SK-MEL-5 (cell line): ENCODE measurements around the gene C15orf39. TPM values are rescaled to one million over a fixed set of nuclear protein-coding genes. Genes with fewer than 3 reads are reported as not detected.

Experiments
- DNase-seq: peaks from one replicate; pipeline ENCODE4 v3.0.0-alpha.2; 2016; ENCODE audit warnings: low read depth, low spot score
- in situ Hi-C: cut with HindIII; loops from 2 replicates; pipeline ENCODE4 v1.10.0; 2016; ENCODE audit warnings: low sequenced_read_pairs, high pct_unique_total_duplicates, low pct_unique_long_range_greater_than_20kb
- total RNA-seq: library from RNA; depleted of rRNA; stranded (reverse); fragments of >200 nt; shearing (Covaris generic); gene quantifications from 2 replicates; pipeline ENCODE4 v1.2.3, GENCODE V29; 2014

The C15orf39 gene
- total RNA-seq, 1 experiment from 2014 or later, result 10.1 TPM

DNA sequence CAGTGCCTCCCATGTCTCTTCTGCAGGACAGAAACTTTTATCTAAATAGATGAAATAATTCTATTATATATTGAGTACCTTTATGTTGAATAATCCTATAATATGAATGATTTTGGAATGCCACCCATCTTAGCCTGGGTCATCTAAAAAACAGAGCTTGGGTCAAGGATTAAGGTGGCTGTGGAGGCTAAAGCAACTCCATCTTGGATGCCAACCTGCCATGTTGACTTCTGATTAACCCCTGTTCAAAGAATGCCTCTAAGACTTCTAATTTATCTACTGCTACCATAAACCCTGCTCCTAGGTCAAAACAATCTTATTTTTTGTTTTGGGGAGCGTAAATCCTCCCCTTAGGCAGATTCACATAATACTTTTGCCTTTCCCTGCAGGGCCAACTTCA is 31.5 kb upstream of the C15orf39 start:
- DNase-seq, result no peak
- in situ Hi-C loops, result no loop called here

DNA sequence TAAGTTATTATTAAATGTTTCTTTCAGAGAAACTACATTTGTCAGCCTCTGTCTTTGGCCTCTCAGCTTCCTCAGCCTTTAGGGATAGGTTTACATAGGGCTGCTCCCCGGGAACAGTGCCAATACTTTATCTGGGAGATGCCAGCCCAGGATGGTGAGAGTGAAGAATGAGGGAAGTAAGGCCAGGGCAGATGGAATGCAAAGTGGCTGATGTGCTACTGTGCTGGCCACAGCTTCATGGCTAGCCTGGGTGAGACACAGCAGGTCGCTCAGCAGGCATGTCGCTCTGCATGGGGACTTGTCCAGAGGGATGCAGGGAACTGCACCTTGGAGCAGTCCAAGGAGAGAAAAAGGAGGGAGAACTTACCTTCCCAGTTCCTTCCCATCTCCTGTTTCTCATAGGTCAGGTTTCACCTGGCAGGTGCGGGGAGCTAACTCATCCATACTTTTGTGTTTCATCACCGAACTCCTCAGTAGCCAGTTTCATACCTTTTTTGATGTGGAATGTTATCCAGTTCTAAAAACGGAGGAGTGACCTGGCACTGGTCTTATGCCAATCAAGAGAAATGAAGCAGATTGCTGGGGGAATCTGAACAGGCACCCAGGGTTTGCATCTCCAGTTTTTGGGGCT is 30.9 kb upstream of the C15orf39 start:
- DNase-seq, result no peak
- in situ Hi-C loops, result no loop called here

DNA sequence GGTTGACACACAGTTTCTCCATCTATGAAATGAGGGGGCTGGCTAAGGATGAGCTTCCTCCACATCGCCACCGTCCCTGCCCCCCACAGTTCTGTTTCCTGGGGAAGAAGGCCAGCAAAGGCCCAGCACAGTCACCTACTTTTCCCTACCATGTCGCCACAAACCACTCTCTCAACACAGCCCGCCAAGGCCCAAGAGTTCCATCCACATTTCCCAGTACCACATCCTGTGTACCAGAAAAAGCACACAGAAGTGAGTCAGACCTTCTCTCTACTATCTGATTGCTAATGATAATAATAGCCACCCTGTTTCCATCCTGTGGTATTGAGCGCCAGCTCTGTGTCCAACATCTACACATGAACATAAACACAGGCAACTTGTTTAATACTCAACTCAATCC is 30.3 kb upstream of the C15orf39 start:
- in situ Hi-C loops, result no loop called here
- peak; percentile 63 for DNase-seq

DNA sequence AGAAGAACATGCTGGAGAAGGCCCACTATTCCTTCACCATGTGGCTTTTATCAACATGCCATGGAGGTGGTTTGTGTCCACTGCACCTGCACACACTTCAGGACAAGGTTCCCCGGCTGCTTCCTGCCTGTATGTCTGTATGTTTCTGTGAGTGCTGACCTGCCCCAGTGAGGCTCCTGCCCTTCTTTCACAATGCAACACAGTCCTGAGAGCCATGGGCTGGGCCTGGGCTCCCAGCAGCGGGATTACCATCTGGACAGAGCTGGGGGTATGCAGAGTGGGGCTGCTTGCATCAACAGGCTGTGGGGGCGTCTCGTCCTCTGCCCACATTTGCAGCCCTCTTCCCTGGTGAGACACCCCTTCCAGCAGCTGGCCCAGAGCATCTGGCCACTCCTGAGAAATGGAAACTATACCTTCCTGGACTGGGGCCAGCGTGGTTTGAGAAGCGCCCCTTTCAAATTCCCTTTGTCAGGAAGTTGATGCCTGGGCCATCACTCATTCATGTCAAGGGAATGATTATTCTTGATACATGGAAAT is 29.3 kb upstream of the C15orf39 start:
- no peak for DNase-seq
- in situ Hi-C loops, result no loop called here

DNA sequence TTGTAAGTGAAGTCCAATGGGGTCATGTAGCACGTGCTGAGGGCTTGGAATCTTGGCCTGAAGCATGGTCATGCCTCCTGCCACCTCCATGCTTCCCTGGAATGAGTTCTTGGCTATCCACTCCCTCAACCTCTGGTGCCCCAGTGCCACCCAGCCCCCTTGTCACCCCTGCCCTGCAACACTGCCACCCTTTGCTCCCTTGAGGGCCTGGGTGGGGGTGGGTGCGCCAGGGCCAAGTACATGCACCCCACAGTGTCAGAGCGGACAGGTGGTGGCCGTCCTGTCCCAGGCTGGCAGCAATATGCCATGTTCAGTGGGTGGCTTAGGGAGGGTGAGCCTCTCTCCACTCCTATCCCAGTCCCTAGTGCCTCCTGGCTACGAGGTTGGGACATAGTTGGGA is 27.6 kb upstream of the C15orf39 start:
- in situ Hi-C loops, result no loop called here
- no peak for DNase-seq

DNA sequence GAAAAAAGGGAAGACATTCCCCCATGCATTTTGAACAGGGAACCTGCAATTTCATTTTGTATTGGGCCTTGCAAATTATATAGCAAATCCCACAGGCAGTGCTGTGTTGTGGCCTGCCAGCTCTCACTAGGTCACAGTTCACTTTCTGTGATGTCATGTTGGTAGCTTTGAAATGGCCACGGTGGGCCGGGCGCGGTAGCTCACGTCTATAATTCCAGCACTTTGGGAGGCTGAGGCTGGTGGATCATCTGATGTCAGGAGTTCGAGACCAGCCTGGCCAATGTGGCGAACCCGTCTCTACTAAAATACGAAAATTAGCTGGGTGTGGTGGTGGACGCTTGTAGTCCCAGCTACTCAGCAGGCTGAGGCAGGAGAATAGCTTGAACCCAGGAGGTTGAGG is 27.0 kb upstream of the C15orf39 start:
- in situ Hi-C loops, result no loop called here

DNA sequence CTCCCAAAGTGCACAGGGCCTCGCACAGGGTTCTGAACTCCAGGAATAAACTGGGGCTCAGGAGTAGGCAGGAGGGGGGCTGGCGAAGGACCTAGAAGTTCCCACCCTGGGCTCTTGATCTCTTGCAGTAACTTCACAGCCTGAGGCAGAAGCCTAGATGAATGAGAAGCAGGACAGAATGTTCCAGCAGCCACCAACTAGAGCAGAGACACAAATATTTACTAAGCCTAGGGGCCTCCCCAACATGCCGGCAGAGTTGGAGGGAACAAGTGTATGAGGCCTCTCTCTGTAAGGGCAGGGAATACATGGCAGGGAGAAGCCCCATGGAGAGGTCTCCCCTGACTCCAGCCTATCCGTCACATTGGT is 25.3 kb upstream of the C15orf39 start:
- in situ Hi-C loops, result no loop called here
- no peak for DNase-seq

More for the DNA sequence above, 27.0 kb upstream of the C15orf39 start:
- no peak for DNase-seq

DNA sequence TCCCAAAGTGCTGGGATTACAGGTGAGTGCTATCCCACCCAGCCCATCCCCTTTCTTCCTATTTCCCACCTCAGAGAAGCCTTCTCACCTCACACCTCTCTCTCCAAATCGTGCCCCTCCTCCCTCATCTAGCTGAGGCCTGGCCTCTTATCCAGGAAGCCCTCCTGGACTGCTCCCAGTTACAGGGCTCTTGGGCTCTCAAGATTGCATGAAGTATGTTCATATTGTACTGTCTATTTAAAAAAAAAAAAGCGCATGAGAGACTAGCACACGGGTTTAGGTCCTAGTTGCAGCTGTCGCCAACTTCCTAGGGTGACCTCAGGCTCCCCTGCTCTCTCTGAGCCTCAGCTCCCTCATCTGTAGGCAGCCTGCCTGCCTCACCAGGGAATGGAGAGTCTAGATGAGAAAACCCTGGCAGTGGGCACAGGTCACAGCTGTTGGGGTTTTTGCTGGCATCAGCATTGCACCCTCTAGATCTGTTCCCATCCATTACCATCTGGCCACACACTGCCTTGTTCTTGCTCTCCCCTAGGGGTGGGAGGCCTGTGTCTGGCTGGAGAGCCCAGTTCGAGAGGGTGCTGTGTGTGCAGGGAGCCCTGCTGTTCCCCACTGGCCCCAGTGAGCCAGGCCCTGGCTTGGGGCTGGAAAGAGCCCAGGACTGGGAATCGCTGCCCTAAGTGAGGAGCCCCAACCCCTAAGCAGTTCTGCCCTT is 24.2 kb upstream of the C15orf39 start:
- DNase-seq, result no peak
- in situ Hi-C loops, result no loop called here

DNA sequence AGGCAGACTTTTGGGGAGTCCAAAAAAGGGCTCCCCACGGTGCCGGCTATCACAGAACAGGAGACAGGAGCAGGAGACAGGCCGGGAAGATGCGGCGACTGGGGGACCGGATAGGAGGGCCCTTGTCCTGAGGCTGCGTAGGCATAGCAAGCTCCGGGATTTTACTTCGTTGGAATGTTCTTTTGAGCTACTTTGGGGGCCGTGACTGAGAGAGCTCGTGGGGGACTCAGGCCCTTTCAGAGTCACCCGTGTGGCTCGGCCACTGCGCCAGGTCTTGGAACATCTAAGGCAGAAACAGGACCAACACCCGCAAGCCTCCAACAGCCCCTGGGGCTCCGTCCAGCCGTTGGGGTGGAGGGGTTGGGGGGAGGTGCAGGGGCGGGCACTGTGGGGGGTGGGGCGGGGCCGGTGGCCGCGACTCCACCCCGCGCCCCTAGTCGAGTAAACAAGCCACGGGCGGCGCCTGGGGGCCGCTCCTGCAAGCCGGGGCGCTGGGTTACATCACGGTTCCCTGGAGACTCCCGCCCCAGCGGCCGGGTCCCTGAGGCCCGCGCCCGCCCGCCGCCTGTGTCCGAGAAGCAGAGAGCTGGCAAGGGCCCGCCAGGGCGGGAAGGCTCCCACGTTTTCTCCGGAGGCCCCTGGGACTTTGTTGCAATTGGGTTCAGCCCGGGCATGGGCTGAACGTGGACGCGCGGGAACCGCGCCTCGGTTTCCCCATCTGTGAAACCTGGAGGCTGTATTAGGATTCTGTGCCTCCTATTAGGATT is 23.3 kb upstream of the C15orf39 start:
- in situ Hi-C loops, result no loop called here
- DNase-seq, result no peak

DNA sequence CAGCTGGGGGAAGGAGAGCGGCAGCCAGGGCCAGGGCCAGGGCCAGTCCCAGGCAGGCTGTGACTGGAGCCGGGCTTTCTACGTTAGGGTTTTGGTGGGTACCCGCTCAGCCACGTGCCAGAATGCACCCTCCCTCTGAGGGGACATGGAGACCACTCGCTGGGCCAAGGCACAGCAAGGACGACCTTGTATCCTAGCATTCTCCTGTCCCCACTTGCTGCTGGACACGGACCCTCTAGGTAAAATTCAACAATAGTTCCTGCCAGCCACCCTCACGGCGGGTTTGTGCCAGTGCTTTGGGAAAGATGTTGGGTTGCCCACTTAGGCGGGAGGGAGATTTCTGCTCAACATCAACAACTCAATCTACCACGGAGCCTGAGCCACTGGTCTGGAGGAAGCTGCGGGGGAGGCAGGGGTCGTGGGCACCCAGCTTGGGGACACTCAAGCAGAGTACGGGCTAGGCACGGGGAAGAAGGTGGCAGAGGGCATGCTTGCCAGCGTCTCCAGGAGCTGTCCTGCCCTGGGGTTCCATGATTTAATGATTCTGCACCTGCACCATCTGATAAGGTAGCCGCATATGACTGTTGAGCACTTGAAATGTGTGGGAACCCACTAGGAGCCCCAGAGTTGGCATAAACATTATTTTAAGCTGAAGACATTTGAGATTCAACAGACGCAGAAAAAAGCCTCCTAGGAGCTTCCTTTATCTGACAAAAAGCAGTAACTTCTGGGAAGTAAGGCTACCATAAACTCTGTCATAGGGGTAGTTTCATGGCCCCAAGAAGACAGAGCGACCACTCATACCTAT is 22.5 kb upstream of the C15orf39 start:
- in situ Hi-C loops, result no loop called here
- no peak for DNase-seq

DNA sequence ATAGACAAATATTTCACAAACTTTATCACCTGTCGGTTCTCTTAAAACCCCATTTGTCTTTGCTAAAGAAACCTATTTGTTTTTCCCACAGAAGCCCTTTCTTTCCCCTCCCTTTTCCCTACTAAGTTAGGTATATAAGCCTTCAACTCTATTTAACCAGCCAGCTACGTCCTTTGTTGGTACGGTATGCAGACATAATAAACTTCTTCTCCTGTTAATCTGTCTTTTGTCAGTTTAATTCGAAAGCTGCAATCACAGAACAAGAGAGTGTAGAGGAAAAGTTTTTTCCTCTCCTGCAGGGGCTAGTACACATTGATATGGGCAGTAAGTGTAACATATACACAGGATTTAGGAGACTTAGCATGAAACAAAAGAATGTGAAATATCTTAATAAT is 21.9 kb upstream of the C15orf39 start:
- in situ Hi-C loops, result no loop called here
- no peak for DNase-seq

DNA sequence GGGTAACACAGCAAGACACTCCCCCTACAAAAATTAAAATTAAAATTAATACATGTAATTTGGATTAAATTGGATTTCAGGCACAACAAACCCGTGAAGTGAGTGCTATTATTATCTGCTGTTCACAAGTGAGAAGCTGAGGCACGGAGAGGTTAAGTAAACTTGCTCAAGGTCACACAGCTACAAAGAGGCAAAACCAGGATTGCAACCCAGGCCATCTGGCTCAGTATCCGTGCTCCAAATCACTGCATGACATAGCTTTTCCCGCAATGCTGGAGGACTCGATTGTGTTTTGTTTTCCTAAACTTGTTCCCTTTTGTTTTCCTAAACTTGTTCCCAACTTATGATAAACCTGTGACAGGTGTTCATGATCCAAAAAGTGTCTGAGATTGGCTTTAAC is 19.9 kb upstream of the C15orf39 start:
- in situ Hi-C loops, result no loop called here
- no peak for DNase-seq

DNA sequence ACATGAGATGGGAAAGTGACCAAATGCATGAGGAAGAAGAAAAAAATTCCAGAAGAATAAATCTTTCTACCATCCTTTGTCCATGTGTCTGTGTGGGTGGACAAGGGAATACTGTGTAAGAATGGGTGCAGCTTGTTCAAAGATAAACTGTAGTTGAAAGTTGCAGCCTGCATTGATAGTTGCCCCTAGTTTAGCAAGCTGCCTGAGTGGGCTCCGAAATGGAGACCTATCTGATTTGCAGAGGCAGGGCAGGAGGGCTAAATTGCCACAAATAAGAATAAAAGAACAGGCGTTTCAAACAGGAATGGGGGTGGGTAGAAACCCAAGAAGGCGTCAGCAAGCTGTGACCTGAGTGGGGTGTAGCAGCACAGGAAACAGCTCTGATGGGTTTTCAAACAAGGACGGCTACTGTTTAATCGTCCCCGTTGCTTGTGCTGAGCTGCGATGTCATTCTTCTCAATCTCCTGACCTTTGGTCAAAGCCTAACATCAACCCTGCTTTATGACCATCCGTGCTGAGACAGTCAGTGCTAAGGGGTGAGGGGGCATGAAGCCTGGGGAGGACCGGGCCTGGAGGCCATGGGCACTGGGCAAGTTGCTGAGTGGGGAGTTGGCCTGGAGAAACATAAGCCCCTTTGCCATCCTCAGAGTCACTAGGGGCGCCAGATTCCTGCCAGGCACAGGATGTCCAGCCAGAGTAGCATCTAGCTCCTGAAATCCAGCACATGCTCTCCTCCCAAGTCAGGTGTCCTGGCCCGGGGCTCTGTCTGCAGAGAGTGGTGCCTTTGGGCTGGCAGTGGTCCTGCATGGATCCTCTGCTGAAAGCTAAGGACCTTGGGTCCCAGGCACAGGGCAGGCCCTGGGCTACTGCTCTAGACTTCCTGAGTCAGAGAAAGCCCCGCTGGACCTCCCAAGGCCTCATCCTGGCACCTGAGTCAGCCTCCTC is 19.2 kb upstream of the C15orf39 start:
- peak; percentile 65 for DNase-seq
- in situ Hi-C loops, result no loop called here

DNA sequence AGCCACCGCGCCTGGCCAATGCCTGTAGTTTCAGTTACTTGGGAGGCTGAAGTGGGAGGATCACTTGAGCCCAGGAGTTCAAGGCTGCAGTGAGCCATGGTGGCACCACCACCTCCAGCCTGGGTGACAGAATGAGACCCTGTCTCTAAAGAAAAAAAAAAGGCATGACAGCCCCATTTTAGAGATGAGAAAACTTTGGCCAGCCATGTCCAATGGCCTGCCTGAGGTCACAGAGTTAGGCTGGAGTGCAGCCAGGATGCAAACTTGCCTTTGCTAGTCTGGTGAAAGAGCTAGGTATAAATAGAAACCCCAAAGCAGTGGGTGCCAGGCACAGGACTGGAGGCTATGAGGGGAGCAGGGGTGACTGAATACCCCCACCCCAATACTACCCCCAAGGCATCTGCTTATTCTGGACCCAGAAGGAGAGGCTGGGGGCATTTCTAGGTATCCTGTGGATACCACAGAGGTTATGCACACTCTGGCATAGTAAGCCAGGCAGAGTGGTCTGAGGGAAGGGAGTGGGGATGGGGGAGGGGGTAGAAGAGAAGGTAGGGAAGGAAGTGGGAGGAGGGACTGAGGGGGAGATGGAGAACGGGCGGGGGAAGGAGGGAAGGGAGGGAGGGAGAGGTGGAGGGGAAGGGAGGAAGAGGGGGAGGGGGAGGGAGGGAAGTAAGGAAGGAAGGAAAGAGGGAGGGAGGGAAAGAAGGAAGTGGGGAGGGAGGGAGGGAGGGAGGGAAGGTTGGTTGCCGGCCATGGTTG is 16.2 kb upstream of the C15orf39 start:
- DNase-seq, result no peak
- in situ Hi-C loops, result no loop called here

DNA sequence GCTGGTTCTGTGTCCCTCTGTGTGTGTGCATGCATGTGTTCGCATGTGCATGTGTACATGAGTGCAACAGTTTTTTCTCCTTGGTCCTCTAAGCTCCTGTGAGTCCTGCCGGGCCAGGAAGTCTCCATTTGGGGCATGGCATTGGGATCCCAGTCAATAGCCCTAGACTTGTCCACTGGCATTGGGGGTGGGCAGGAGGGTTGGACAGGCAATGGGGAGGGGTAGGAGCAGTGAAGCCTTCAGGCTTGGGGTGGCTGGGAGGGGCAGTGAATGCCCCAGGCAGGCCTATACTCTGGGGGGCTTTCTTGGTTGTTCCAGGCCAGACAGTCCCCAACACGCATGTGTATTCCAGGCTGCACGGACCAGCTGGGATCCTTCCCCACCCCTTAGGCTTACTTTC is 15.6 kb upstream of the C15orf39 start:
- in situ Hi-C loops, result no loop called here
- no peak for DNase-seq

DNA sequence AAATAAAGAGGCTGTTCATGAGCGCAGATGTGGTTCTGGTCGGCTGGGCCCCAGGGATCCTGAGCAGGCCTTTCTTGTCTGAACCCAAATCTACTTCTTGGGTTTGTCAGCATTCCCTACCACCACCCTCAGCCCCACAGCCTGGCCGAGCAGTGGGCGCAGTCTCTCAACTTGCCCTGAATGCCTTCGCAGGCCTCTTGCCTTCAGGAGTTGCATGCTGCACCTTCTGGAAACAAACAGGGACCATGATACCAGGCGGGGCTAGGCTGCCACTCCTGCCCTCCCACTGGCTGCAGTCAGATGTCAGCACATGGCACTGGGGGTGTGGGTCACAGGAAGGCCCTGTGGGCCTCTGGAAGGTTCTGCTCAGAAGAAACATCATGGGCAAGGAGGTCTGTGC is 13.2 kb upstream of the C15orf39 start:
- DNase-seq, result no peak

More for the DNA sequence above, 13.2 kb upstream of the C15orf39 start:
- in situ Hi-C loops, result no loop called here
